GM12892 (cell line): ENCODE measurements around the gene ZMPSTE24.

Source experiments
- POLR2AphosphoS5 ChIP-seq: IDR thresholded peaks from 2 replicates; pipeline ENCODE4 v1.6.1; 2011; ENCODE audit warnings: low read depth, low read length, control low read depth
- TAF1 ChIP-seq: IDR thresholded peaks from 2 replicates; pipeline ENCODE4 v1.6.1; 2011; ENCODE audit warnings: low read depth, mild to moderate bottlenecking, control low read depth, low read length, borderline replicate concordance

GRCh38 chr1:40258445-40258769, 371 bp downstream of the ZMPSTE24 start:
- no peak for TF ChIP-seq TAF1
- TF ChIP-seq POLR2AphosphoS5, result no peak
